NCI-H510A treated with DMSO at 0.1 percent for 48 hours (cell line): Measurements from ENCODE around the gene PMVK.
"Not testable (repeated sequence)": the region's sequence is repeated elsewhere in the genome, so short reads cannot be mapped to it uniquely, and the experiment has no call there.

Experiments
- DNase-seq: peaks from one replicate; lab custom pipeline; 2025; lab: John Stamatoyannopoulos, UW

PMVK gene

DNA sequence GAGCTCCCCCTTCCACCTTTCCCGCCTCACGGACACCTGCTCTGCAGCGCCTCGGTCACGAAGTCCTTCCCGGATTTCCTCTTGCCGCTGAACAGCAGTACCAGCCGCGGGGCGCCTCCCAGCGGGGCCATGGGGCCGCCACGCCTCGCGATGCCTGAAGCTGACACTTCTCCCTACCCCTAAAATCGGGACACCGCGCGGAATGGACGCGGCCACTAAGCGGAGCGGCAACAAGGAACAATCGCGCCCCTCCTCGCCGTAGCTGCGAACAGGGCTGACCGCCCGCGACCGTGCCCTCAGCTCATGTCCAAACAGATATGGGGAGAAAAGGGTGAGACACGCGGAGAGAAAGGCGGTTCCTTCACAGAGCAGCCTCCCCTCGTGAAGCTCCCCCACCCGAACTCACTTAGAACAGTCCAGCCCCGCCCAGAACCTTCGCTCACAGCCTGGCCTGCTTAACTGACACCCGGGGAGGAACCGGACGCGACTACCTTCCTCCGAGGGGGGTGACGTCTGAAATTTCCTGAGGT, at the start of gene PMVK:
Gene PMVK, minus strand, starts transcription at position 165 of the 530 bp plus-strand sequence. Its CDS starts 34 bp downstream, at position 131.
- DNase-seq, result peak; percentile 92

DNA sequence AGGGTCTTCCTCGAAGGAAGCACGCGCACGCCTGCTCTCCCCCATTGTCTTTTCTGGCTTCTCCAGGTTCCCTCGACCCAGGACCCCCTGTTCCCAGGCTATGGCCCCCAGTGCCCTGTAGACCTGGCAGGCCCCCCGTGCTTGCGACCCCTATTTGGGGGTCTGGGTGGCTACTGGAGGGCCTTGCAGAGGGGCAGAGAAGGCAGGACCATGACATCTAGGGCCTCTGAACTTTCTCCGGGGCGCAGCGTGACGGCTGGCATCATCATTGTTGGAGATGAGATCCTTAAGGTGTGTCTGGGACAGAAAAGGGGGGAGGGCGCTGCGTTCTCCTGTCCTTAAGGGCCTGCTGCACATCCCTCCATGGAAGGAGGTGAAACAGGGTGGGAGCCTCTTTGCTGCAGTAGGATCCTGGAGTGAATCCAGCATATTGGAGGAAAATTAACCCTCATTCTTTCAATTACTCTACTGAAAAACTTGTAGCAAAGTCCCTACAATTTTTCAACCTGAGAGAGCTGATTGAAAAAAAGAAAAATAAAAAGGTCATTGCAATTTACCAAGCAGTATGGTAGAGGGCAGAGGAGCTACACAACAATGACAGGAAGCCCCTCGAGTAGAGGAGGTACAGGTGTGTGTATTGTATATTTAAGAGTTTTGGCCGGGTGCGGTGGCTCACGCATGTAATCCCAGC, 47.4 kb upstream of the PMVK start:
- DNase-seq, result no peak

DNA sequence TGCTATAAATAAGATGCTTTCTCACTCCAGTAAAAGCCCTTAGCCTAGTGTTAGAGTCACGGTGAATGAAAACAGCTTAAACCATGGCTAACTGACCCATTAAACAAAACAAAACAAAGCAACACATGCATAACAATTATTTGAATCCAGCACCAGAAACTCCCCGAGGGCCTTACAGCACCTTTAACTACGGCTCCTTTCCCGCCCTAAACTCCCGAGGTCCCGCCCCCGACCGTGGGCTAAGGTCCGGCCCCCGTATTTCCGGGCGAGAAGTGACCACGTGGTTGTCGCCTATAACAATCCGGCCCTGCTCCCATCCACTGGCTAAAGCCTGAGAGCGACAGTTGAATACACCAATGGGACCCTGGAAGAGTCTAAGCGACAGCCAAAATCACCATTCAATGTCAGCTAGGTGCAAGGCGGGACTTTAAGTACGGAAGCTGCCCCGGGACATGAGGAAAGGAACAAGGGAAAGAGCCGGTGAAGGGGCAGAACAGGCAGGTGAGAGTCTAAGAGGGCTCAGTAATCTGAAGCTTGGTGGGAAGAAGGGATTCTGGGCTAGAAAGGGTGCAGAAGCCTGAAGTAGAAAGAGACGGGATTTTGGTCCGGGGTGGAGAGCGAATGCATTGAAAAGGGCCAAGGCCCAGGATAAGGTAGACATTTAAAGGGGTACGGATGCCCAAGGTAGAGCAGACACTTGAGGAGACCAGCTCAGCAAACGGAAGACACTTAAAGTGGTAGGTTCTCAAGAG, 46.6 kb upstream of the PMVK start, which contains the start of gene FLAD1:
Gene FLAD1, plus strand, starts transcription at position 448 of the 752 bp plus-strand sequence. CDS start 351 bp downstream, outside the sequence.
- peak; percentile 99 for DNase-seq

DNA sequence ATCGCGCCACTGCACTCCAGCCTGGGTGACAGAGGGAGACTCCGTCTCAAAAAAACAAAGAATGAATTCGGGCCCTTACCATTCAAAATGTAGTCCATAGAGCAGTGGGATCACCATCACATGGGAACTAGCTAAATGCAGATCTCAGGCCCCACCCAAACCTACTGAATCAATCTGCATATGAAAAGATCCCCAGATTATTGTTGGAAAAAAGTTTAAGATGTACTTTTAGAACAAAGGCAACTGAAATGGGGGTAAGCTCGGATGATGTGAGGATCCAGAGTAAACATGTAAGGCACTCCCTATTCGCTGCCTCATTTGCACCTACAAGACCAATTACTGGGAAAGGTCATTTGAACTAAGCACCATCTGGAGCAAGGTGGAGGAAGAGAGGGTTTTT, 45.8 kb upstream of the PMVK start:
- no peak for DNase-seq

DNA sequence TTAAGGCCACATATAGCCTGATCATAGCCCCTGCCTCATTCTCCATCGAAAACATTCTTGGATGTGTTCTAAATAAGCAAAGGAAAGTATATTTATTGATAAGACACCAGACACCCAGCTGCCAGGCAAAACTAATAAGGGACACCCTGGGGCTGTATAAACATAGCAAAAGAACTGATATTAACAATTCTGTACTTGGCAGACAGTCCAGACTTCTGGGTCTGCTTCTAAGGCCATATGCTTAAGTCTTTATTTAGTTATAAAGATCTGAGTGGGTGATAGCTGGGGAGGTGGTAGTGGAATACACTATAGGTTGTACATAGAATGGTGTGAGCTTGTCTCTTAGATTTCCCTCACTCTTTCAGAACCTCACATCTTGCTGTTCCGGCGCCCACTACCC, 41.8 kb upstream of the PMVK start:
- no peak for DNase-seq

DNA sequence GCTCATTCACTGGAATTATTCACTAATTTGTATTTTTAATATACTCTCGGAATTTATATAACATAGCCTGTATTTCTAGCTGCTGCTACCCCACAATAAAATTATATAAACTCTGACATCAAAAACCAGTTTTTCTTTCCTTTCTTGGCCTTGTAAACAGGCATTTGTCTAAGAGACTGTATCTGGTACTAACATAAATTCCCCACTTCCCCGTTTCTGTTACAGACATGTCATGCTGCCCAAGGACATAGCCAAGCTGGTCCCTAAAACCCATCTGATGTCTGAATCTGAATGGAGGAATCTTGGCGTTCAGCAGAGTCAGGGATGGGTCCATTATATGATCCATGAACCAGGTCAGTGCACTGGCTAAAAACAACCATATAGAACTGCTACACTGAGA, 41.2 kb upstream of the PMVK start:
- DNase-seq, result not testable (repeated sequence)

DNA sequence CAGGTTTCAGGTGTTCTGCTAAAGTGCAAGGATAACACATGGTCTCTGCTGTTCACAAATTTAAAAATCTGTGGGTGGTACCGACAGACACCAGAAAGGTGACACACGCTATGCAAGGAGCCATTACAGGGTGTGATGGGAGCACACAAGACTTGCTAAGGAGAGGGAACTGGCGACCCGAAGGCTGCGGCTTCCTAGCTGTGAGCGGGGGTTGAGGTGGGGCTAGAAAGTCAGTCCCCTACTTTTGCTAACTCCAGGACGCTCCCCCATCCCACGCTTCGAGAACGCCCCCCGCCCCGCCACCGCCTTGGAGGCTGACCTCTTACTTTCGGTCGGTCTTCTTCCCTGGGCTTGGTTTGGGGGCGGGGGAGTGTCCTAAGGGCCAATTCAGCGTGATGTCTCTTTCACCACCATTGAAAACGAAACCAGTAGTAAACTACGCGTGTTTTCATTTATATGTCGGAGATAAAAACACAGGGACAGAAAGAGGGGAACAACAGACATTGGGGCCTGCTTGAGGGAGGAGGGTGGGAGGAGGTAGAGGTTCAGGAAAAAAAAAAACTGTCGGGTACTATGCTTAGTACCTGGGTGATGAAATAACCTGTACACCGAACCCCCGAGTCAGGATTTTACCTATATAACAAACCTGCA, 39.0 kb upstream of the PMVK start:
- no peak for DNase-seq

DNA sequence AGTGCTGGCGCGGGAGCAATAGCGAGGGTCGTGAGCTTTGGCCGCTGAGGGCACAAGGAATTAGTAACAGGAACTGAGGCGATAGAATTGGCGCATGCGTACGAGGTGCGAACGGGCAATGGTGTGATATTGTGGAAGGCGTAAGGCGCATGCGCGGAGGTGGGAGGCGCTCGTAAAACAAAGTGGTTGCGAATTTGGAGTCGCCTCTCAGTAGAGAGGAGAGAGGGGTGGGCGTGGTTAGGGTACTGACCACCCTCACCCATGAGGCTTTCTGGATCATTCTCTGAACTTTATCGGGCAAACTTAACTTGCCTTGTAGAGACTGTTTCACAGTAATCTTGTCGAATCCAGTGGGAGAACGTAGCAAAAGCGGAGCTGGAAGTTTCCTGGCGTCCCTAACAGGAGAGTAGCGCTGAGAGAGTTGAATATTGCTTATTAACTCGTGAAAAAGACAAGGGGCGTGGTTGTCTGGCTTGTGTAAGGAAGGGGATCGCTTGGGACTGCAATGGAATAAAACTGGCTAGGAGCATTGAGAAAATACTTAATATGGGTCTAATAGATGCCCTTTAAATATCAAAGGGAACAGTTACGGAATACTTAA, 38.4 kb upstream of the PMVK start:
- peak; percentile 96 for DNase-seq

DNA sequence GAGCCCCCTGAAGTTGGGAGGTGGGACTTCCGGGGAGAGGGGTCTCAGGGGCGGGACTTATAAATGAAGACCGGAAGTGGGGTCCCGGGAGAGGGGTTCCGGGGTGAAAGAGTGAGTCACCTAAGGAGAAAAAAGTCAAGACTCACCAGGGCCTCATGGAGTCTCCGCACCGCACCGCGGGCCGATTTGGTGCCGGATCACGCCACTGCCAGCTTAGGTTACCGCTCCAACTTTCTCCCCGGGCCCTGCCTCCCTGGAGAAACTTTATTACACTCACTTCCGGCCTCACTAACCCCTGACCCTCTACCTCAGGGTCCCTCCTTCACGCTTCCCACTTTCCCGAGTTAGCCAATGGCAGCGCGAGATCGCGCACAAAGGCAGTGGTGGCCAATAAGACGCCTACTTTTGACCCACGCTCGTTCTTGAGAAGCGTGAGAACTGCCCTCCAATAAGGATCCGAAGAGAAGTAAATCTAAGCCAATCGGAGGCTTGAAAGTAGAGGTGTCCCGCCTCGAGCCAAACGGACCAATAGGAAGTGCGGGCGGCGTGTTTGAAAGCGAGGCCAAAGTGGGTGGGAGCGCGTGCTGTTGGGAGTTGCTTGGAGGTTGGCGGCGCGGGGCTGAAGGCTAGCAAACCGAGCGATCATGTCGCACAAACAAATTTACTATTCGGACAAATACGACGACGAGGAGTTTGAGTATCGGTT, 37.7 kb upstream of the PMVK start, which contains the start of gene CKS1B:
Gene CKS1B, plus strand, starts transcription at position 580 of the 706 bp plus-strand sequence. Its CDS starts 65 bp downstream, at position 645.
- peak; percentile 99 for DNase-seq

DNA sequence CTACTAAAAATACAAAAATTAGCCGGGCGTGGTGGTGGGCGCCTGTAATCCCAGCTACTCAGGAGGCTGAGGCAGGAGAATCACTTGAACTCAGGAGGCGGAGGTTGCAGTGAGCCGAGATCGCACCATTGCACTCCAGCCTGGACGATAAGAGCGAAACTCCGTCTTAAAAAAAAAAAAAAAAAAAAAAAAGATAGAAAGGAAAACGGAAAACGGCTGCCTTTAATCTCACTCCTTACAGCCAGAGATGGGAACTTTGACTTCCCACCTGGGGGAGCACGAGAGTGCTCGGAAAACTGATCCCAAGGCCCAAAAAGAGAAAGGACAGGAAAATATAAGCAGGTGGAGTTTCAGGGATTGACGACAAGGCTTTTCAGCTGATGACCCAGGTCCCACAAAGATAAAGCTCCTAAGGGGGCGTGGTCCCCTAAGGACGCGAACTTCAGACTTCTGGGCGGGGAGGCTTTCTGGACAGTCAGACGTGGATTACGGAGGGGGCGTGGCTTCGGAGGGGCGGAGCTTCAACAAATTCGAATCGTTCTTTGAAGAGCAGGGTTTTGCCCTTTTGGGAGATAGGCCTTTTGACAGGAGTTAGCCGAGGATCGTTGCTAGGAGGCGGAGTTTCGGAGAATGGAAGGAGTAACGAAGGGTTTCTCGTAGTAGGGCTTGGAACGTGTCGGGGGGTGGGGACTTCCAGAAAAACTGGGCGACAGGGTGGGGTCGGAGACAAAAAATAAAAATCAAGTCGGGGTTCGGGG, 37.0 kb upstream of the PMVK start:
- peak; percentile 97 for DNase-seq

DNA sequence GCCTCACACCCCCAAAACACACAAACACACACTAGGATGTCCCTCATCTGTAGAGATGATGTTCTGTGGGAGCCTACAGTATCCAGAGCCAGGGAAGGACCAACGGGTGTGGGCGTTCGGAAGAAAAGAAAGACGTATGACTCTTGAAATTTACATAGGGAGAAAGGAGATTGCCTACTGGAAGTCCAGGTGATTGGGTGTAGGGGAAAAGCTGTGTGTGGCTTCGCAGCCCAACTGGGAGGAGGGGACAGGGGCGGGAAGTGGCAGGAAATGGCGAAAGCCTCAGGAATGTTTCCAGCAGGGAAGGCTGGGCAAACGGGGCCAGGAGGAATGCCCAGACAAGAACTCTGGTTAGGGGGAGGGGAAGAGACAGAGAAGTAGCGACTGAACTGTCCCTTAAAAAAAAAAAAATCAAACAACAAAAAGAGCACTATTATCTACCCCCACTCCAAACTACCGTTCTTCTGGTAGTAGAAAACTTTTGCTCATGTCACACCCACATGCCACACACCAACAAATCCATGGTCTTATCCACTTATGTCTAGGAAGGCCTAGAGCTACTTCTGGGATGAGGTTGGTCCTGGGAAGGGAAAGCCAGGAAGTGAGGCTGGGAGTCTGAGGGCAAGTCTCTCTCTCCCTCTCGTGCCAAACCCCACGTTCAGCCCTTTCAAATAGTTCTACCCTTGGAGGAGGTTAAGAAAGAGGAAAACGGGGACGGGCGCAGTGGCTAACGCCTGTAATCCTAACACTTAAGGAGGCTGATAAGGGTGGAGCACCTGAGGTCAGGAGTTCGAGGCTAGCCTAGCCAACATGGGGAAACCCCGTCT, 36.2 kb upstream of the PMVK start:
- DNase-seq, result peak; percentile 75

DNA sequence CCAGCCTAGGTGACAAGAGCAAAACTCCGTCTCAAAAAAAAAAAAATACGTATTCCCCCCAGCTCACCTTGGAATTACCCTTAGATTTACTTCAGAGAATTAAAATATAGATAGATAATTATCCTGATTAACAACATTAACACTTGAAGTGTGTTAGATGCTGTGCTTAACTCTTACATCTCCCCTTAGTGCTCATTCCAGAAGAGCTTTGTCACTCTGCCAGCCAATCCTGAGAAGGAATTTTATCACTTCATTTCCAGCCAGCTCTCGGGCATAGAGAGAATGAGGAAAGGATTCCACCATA, 35.6 kb upstream of the PMVK start:
- no peak for DNase-seq

DNA sequence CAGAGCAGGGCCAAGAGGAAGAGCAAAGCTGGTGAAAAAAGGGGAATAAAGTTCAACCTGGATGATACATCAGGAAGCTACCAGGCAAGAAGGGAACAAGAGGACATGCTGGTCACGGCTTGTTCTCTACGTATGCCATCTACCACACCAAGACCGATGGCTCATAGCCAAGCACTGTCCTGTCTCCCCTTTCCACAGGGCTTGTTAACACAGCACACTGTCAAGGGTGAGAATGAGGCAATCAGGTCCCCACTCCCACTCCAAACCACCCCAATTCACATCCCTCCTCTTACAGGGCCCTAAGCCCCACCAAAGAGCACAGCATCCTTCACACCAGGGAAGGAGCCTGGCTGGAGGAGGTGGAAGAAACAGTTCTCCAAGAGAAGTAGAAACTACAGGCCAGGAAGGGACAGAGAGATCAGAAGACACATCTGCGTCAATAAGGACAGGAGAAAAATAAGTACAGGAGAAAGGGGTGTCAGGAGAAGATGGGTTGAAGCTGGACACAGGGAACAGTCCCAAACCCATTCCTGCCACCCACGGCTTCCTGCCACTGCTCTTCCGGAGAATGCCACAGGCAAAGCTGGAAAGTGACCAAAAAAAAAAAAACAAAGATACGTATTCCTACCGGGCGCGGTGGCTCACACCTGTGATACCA, 35.0 kb upstream of the PMVK start:
- no peak for DNase-seq

DNA sequence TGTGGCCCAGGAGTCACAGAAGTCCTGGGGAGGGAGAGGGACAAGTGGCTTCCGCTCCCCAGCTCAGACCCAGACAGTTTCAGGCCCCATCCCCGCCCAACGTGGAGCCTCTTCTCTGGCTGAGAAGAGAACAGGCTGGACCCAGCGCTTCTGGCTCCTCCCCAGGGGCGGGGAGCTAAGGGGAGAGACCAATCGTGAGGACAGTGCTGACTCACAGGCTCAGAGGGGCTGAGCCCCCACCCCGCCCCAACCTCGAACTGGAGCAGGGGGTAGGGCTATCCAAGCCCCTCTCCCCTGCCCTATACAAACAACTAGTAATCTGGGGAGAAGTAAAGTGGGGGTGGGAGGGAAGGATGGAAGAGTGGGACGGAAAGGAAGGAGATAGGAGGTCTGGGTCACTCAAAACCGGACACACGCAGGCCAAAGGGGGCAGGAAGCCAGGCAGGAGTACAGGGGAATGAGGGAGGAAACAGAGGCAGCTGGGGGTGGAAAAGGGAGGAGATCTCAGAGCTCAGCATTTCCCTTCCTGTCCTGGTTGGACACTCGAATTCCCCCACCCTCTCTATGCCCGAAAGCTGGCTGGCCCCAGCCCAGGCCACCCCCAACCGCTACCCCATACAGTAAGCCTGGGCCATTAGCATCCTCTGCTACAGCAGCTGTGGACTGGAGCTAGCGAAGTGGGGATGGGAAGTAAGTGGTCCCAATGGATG, 34.3 kb upstream of the PMVK start, which contains the start of gene SHC1:
Gene SHC1, minus strand, starts transcription at position 117 of the 710 bp plus-strand sequence. CDS start 221 bp downstream, outside the sequence.
- peak; percentile 78 for DNase-seq

DNA sequence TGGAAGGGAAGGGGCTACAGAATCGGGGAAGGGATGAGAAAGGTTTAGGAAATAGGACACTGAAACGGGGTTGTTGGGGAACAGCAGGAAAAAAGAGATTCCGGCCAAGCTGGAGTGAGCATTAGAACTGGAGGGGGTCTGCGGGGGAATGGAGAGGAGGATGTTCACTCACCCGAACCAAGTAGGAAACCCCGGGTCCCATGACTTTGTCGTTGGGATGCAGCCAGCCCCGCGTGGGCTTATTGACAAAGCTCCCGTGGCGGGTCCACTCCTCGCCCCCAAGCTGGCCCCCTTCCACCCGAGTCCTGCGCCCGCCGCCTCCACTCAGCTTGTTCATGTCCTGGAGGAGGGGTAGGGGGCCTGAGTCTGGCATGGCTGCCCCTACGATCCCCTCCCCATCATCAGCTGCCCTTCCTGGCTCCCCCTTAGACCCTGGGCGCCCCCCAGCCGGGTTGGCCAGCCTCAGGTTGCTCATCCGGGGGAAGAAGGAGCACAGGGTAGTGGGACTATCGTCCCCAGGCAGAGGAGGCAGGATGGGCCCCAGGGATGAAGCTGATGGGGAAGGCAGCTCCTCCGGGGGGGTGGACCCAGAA, 33.4 kb upstream of the PMVK start:
- no peak for DNase-seq

DNA sequence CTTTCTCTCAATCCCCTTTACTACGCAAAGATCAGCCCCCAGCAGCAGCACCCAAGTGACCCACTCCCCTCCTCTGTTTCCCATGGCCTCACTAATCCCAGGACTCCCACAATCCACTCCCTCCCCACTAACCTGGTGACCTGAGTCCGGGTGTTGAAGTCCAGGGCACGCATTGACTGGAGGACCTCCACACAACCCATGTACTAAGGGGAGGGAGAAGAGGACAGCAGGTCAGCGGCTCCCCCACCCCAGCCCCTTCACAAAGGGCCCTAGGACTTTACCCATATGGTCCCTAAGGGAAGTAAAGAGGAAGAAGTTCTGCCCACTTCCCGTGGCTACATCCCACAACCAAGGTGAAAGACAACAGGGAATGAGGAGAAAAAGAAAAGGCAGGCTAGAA, 32.7 kb upstream of the PMVK start:
- no peak for DNase-seq

DNA sequence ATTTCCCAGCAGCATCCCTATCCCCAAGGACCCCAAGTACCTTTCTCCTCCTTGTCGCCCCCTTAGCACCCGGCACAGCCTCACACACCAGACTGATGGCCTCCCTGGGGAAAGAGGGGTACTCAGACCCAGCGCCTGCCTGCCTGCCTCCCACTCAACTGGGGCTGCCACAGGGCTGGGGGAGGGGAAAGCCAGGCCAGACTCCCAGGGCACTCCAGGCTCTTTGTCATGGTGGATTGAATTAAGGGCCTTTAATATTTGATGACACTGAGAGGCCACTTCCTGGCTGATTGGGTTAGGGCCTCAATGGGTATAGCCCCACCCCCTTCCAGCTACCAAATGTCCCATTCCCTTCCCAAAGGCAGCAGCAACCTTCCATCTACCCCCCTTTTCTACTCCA, 32.2 kb upstream of the PMVK start:
- DNase-seq, result peak; percentile 80

DNA sequence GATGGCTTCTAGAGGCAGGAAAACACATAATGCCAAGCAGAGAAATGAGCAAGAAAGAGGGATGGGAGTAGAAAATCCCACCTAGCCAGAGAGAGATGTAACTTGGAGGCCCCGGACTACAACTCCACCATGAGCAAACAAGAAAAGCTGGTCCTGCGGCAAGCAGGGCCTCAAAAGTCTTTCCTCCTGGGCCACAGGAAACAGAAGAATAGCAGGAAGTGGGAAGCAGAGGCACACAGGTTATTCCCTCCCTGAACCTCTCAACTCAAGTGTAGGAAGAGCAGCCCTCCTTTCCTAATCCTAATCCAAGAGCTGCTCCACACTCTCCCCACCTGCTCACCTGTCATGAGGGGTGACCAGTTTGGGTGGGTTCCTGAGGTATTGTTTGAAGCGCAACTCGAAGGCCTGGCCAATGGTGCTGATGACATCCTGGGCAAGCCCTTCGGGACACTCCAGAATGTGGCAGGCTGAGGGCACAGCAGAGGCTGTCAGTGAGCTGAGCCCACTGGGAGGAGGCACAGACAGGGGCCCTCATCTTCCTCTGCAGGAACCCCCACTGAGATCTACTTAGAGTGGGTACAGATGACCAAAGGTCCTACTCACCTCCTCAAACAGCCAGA, 30.9 kb upstream of the PMVK start:
- DNase-seq, result no peak
